Measurements from ENCODE around the gene IAH1.

Gene IAH1

GRCh38 chr2:9474361-9475057 lies at the start of gene IAH1:
TSS of gene IAH1 (plus strand) at chr2:9474551. CDS start at chr2:9474567, 16 bp downstream.
- DNase-seq (ENCODE audit: low read depth in 3 of 3), result peak in 2 of 3 donors; percentile 46 to 48

- no peak for DNase-seq (ENCODE audit: low read depth in 3 of 3)
Measured at GRCh38 chr2:9428965-9429577, 45.3 kb upstream of the IAH1 start.

GRCh38 chr2:9430316-9431293 lies 43.7 kb upstream of the IAH1 start:
- no peak for DNase-seq (ENCODE audit: low read depth in 3 of 3)

- no peak for DNase-seq (ENCODE audit: low read depth in 3 of 3)
Measured at GRCh38 chr2:9434489-9434888, 39.9 kb upstream of the IAH1 start.

GRCh38 chr2:9439536-9439935 lies 34.8 kb upstream of the IAH1 start:
- DNase-seq (ENCODE audit: low read depth in 3 of 3), result no peak

- DNase-seq (ENCODE audit: low read depth in 3 of 3), result no peak
Measured at GRCh38 chr2:9440058-9440727, 34.2 kb upstream of the IAH1 start.

GRCh38 chr2:9441556-9441955 lies 32.8 kb upstream of the IAH1 start:
- no peak for DNase-seq (ENCODE audit: low read depth in 3 of 3)

- DNase-seq (ENCODE audit: low read depth in 3 of 3), result no peak
Measured at GRCh38 chr2:9443526-9443925, 30.8 kb upstream of the IAH1 start.

GRCh38 chr2:9445089-9445488 lies 29.3 kb upstream of the IAH1 start:
- DNase-seq (ENCODE audit: low read depth in 3 of 3), result no peak

- DNase-seq (ENCODE audit: low read depth in 3 of 3), result no peak
Measured at GRCh38 chr2:9451231-9451630, 23.1 kb upstream of the IAH1 start.

GRCh38 chr2:9460441-9461017 lies 13.8 kb upstream of the IAH1 start:
- no peak for DNase-seq (ENCODE audit: low read depth in 3 of 3)

- no peak for DNase-seq (ENCODE audit: low read depth in 3 of 3)
Measured at GRCh38 chr2:9461079-9461478, 13.3 kb upstream of the IAH1 start.

GRCh38 chr2:9462313-9462712 lies 12.0 kb upstream of the IAH1 start:
- DNase-seq (ENCODE audit: low read depth in 3 of 3), result no peak

GRCh38 chr2:9462886-9463697 lies 11.3 kb upstream of the IAH1 start:
- no peak for DNase-seq (ENCODE audit: low read depth in 3 of 3)

GRCh38 chr2:9463698-9464034 lies 10.7 kb upstream of the IAH1 start:
- no peak for DNase-seq (ENCODE audit: low read depth in 3 of 3)

- no peak for DNase-seq (ENCODE audit: low read depth in 3 of 3)
Measured at GRCh38 chr2:9465170-9465569, 9.2 kb upstream of the IAH1 start.

GRCh38 chr2:9466147-9466683 lies 8.1 kb upstream of the IAH1 start:
- no peak for DNase-seq (ENCODE audit: low read depth in 3 of 3)

GRCh38 chr2:9467687-9468086 lies 6.7 kb upstream of the IAH1 start:
- DNase-seq (ENCODE audit: low read depth in 3 of 3), result no peak

- no peak for DNase-seq (ENCODE audit: low read depth in 3 of 3)
Measured at GRCh38 chr2:9471206-9471605, 3.1 kb upstream of the IAH1 start.

GRCh38 chr2:9472511-9472910 lies 1.8 kb upstream of the IAH1 start:
- DNase-seq (ENCODE audit: low read depth in 3 of 3), result no peak

All from stimulated activated CD4-positive, alpha-beta T cell treated with anti-CD3 and anti-CD28 coated beads, TNF-alpha, amount 100 ng/mL, for 48 hours (primary cell).